ENCODE data around the gene PDE6G.

DNA sequence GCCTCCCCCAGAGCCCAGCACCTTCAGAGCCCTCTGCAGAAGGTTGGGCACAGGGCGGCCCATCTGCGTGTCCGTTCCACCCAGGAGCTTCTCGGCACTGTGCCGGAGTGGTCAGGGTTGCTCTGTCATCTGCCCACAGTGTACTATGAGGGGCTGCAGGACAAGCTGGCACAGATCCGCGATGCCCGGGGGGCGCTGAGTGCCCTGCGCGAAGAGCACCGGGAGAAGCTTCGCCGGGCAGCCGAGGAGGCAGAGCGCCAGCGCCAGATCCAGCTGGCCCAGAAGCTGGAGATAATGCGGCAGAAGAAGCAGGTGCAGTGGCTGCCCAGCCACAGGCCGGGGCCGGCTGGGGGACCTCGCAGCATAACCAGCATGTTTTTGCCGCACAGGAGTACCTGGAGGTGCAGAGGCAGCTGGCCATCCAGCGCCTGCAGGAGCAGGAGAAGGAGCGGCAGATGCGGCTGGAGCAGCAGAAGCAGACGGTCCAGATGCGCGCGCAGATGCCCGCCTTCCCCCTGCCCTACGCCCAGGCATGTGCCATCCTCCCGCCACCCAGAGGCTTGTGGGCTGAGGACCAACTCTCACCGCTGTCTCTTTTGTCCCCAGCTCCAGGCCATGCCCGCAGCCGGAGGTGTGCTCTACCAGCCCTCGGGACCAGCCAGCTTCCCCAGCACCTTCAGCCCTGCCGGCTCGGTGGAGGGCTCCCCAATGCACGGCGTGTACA lies 40.0 kb upstream of the PDE6G start:
- no peak for TF ChIP-seq POLR2A (IDR thresholded peaks at IDR 0.05)
- TF ChIP-seq, protein P1, sequence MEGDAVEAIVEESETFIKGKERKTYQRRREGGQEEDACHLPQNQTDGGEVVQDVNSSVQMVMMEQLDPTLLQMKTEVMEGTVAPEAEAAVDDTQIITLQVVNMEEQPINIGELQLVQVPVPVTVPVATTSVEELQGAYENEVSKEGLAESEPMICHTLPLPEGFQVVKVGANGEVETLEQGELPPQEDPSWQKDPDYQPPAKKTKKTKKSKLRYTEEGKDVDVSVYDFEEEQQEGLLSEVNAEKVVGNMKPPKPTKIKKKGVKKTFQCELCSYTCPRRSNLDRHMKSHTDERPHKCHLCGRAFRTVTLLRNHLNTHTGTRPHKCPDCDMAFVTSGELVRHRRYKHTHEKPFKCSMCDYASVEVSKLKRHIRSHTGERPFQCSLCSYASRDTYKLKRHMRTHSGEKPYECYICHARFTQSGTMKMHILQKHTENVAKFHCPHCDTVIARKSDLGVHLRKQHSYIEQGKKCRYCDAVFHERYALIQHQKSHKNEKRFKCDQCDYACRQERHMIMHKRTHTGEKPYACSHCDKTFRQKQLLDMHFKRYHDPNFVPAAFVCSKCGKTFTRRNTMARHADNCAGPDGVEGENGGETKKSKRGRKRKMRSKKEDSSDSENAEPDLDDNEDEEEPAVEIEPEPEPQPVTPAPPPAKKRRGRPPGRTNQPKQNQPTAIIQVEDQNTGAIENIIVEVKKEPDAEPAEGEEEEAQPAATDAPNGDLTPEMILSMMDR (IDR thresholded peaks at IDR 0.05), result no peak

Data from heart left ventricle (tissue), 13 donors.